ENCODE results near the gene RYR2.

Gene RYR2

GRCh38 chr1:237386362-237387143, 344.6 kb downstream of the RYR2 start:
- TF ChIP-seq CTCF (IDR thresholded peaks at IDR 0.05; ENCODE audit: low read depth, low read length), result no peak
- H3K4me3 ChIP-seq (ENCODE audit: low read depth, low read length), result no peak overlapping the region

- TF ChIP-seq CTCF (IDR thresholded peaks at IDR 0.05; ENCODE audit: low read depth, low read length), result no peak
- no peak overlapping the region for H3K4me3 ChIP-seq (ENCODE audit: low read depth, low read length)
These were observed 345.1 kb downstream of the RYR2 start for GRCh38 chr1:237387144-237387505.

- TF ChIP-seq CTCF (IDR thresholded peaks at IDR 0.05; ENCODE audit: low read depth, low read length), result no peak
- H3K4me3 ChIP-seq (ENCODE audit: low read depth, low read length), result no peak overlapping the region
These were observed 348.8 kb downstream of the RYR2 start for GRCh38 chr1:237390823-237391222.

- no peak overlapping the region for H3K4me3 ChIP-seq (ENCODE audit: low read depth, low read length)
- TF ChIP-seq CTCF (IDR thresholded peaks at IDR 0.05; ENCODE audit: low read depth, low read length), result no peak
These were observed 351.6 kb downstream of the RYR2 start for GRCh38 chr1:237393632-237394031.

GRCh38 chr1:237394281-237394680, 352.3 kb downstream of the RYR2 start:
- H3K4me3 ChIP-seq (ENCODE audit: low read depth, low read length), result no peak overlapping the region
- TF ChIP-seq CTCF (IDR thresholded peaks at IDR 0.05; ENCODE audit: low read depth, low read length), result no peak

GRCh38 chr1:237396426-237396825, 354.4 kb downstream of the RYR2 start:
- no peak overlapping the region for H3K4me3 ChIP-seq (ENCODE audit: low read depth, low read length)
- no peak for TF ChIP-seq CTCF (IDR thresholded peaks at IDR 0.05; ENCODE audit: low read depth, low read length)

GRCh38 chr1:237398751-237399150, 356.8 kb downstream of the RYR2 start:
- no peak overlapping the region for H3K4me3 ChIP-seq (ENCODE audit: low read depth, low read length)
- TF ChIP-seq CTCF (IDR thresholded peaks at IDR 0.05; ENCODE audit: low read depth, low read length), result no peak
